SK-N-SH (cell line): Measurements from ENCODE around the gene CHRNB2. TPM values are rescaled to one million over a fixed set of nuclear protein-coding genes. Genes with fewer than 3 reads are reported as not detected.

Experiments
- CTCF ChIA-PET: fragments of 300-600, 350-600 bp; formaldehyde crosslinking; extraction: SDS; loops from one replicate; lab custom pipeline; 2021; lab: Yijun Ruan, JAX
- POLR2A ChIA-PET: fragments of 350-600 bp; sonication (Branson Sonifier 250); formaldehyde crosslinking; extraction: SDS; loops from one replicate; lab custom pipeline; 2020; ENCODE audit warnings: antibody characterized with exemption, inconsistent platforms; lab: Yijun Ruan, JAX
- DNase-seq: peaks from one replicate; pipeline ENCODE4 v3.0.0; 2012
- H2AFZ ChIP-seq: fragments of 200-600 bp; sonication (generic); 2 replicates; pipeline ENCODE4 v1.8.1; 2016; ENCODE audit warnings: antibody characterized with exemption, mild to moderate bottlenecking, low read depth
- H3F3A ChIP-seq: fragments of 200-600 bp; sonication (generic); replicated peaks from 2 replicates; pipeline ENCODE3; 2016; ENCODE audit warnings: antibody characterized with exemption, mild to moderate bottlenecking; ENCODE audit not compliant: insufficient read depth
- H3K27ac ChIP-seq, 2 experiments: fragments of 200-500 bp in 1 of 2; fragments of 200-600 bp in 1 of 2; sonication (Bioruptor generic) in 1 of 2; sonication (generic), shearing (Covaris generic) in 1 of 2; 2 replicates each; pipeline versions ENCODE4 v1.5.1 to v1.6.1; 2014 to 2016; ENCODE audit warnings: low read depth in 2 of 2, inconsistent platforms in 1 of 2, low read length in 1 of 2, mild to moderate bottlenecking in 1 of 2, mixed read lengths in 1 of 2
- H3K27me3 ChIP-seq: fragments of 200-600 bp; sonication (generic), shearing (Covaris generic); 2 replicates; pipeline ENCODE4 v1.6.1; 2016; ENCODE audit warnings: mixed run types; ENCODE audit not compliant: insufficient read depth
- H3K36me3 ChIP-seq, 2 experiments: fragments of 200-500 bp in 1 of 2; fragments of 200-600 bp in 1 of 2; sonication (Bioruptor generic) in 1 of 2; sonication (generic) in 1 of 2; replicated peaks in 1 of 2; 2 replicates each; pipeline versions ENCODE3 to v1.5.1; 2014 to 2016; ENCODE audit warnings: low read length in 1 of 2, mild to moderate bottlenecking in 1 of 2; ENCODE audit not compliant: insufficient read depth in 2 of 2, control insufficient read depth in 1 of 2
- H3K4me1 ChIP-seq, 2 experiments: fragments of 200-500 bp in 1 of 2; fragments of 200-600 bp in 1 of 2; sonication (Bioruptor generic) in 1 of 2; sonication (generic), shearing (Covaris generic) in 1 of 2; 2 replicates each; pipeline versions ENCODE4 v1.5.1 to v1.6.1; 2014 to 2016; ENCODE audit warnings: low read depth in 1 of 2, low read length in 1 of 2, mixed run types in 1 of 2; ENCODE audit not compliant: insufficient read depth in 2 of 2, control insufficient read depth in 1 of 2
- H3K4me2 ChIP-seq: fragments of 200-600 bp; sonication (generic), shearing (Covaris generic); 2 replicates; pipeline ENCODE4 v1.6.1; 2017; ENCODE audit warnings: mixed run types
- H3K4me3 ChIP-seq, 2 experiments: fragments of 200-500 bp in 1 of 2; fragments of 200-600 bp in 1 of 2; sonication (Bioruptor generic) in 1 of 2; sonication (generic), shearing (Covaris generic) in 1 of 2; 2 replicates each; pipeline versions ENCODE4 v1.5.1 to v1.8.1; 2014 to 2016; ENCODE audit warnings: low read depth in 2 of 2, inconsistent platforms in 1 of 2, low read length in 1 of 2, mild to moderate bottlenecking in 1 of 2, mixed read lengths in 1 of 2, moderate library complexity in 1 of 2
- H3K79me2 ChIP-seq: fragments of 200-600 bp; sonication (generic); 2 replicates; pipeline ENCODE4 v1.8.1; 2017; ENCODE audit warnings: mild to moderate bottlenecking; ENCODE audit not compliant: insufficient read depth
- H3K9ac ChIP-seq: fragments of 200-600 bp; sonication (generic); 2 replicates; pipeline ENCODE4 v1.6.1; 2017; ENCODE audit warnings: mixed run types
- H3K9me2 ChIP-seq: fragments of 200-600 bp; sonication (generic); 2 replicates; pipeline ENCODE4 v1.6.1; 2017; ENCODE audit warnings: mixed run types
- H3K9me3 ChIP-seq: fragments of 200-600 bp; sonication (generic); 2 replicates; pipeline ENCODE4 v1.6.1; 2017; ENCODE audit warnings: mixed run types, mild to moderate bottlenecking, moderate library complexity
- H4K20me1 ChIP-seq: fragments of 200-600 bp; sonication (generic); 2 replicates; pipeline ENCODE4 v1.6.1; 2017; ENCODE audit warnings: mild to moderate bottlenecking, mixed run types; ENCODE audit not compliant: insufficient read depth
- EP300 ChIP-seq, 2 experiments: IDR thresholded peaks; 2 replicates each; pipeline versions ENCODE4 v1.4.0 to v1.6.1; 2012; ENCODE audit warnings: borderline replicate concordance in 1 of 2, low read depth in 1 of 2, low read length in 1 of 2
- EZH2phosphoT487 ChIP-seq: fragments of 200-600 bp; sonication (generic); IDR thresholded peaks from 2 replicates; pipeline ENCODE4 v1.6.1; 2017; ENCODE audit warnings: low read depth, mixed run types, mild to moderate bottlenecking, antibody characterized with exemption, moderate library complexity, borderline replicate concordance
- FOXM1 ChIP-seq: IDR thresholded peaks from 2 replicates; pipeline ENCODE4 v1.4.0; 2012; ENCODE audit warnings: low read depth, mild to moderate bottlenecking
- GATA2 ChIP-seq: sonication (generic); formaldehyde crosslinking; IDR thresholded peaks from 2 replicates; pipeline ENCODE4 v1.5.0; 2020; ENCODE audit warnings: mild to moderate bottlenecking, missing genetic modification reagents
- MXI1 ChIP-seq: IDR thresholded peaks from 2 replicates; pipeline ENCODE4 v1.6.1; 2012; ENCODE audit warnings: mild to moderate bottlenecking, low read depth, low read length, improper control_type of control experiment
- NFIC ChIP-seq: IDR thresholded peaks from 2 replicates; pipeline ENCODE4 v1.4.0; 2012; ENCODE audit warnings: borderline replicate concordance
- NRF1 ChIP-seq: IDR thresholded peaks from 2 replicates; pipeline ENCODE4 v1.6.1; 2012; ENCODE audit warnings: low read depth, mild to moderate bottlenecking, low read length
- RAD21 ChIP-seq: IDR thresholded peaks from 2 replicates; pipeline ENCODE4 v1.6.1; 2012; ENCODE audit warnings: mild to moderate bottlenecking, low read length
- REST ChIP-seq: IDR thresholded peaks from 2 replicates; pipeline ENCODE4 v1.6.1; 2012; ENCODE audit warnings: mild to moderate bottlenecking, low read depth, low read length, moderate library complexity
- SMC3 ChIP-seq: IDR thresholded peaks from 2 replicates; pipeline ENCODE4 v1.6.1; 2012; ENCODE audit warnings: low read depth, low read length, improper control_type of control experiment
- USF2 ChIP-seq: fragments of 150-350 bp; IDR thresholded peaks from 2 replicates; pipeline ENCODE4 v1.6.1; 2017; ENCODE audit warnings: antibody characterized with exemption, low read length, low read depth, borderline replicate concordance
- WGBS: methylation state at CpG from one replicate; pipeline ENCODE4 v1.1.6; 2017; ENCODE audit warnings: low lambda C conversion rate; 5-methylcytosine and 5-hydroxymethylcytosine counted together
- polyA plus RNA-seq, 3 experiments: library from polyadenylated mRNA; depleted of rRNA; stranded (reverse); fragments of >200 nt; gene quantifications; 2 replicates each; pipeline ENCODE4 v1.2.3, GENCODE V29; 2012
- TF ChIP-seq, protein P1 (sequence below): IDR thresholded peaks from 2 replicates; pipeline ENCODE4 v1.4.0; 2012; ENCODE audit warnings: low read depth
- TF ChIP-seq, protein P2 (sequence below): fragments of 150-350 bp; IDR thresholded peaks from 2 replicates; pipeline ENCODE4 v1.6.1; 2016; ENCODE audit warnings: mild to moderate bottlenecking, low read depth, low read length

CHRNB2 gene
- polyA plus RNA-seq, 1 of the 3 experiments (the other 2 are of a cell fraction), result 0.64 TPM

GRCh38 chr1:154619181-154619948, 51.8 kb downstream of the CHRNB2 start (continued):
- TF ChIP-seq REST (no peak), FOXM1 (no peak), GATA2 (CRISPR knock-in tag) (no peak), SMC3 (no peak), RAD21 (no peak)
- TF ChIP-seq, protein P1, sequence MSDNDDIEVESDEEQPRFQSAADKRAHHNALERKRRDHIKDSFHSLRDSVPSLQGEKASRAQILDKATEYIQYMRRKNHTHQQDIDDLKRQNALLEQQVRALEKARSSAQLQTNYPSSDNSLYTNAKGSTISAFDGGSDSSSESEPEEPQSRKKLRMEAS, result no peak
- TF ChIP-seq, protein P2, sequence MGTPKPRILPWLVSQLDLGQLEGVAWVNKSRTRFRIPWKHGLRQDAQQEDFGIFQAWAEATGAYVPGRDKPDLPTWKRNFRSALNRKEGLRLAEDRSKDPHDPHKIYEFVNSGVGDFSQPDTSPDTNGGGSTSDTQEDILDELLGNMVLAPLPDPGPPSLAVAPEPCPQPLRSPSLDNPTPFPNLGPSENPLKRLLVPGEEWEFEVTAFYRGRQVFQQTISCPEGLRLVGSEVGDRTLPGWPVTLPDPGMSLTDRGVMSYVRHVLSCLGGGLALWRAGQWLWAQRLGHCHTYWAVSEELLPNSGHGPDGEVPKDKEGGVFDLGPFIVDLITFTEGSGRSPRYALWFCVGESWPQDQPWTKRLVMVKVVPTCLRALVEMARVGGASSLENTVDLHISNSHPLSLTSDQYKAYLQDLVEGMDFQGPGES, result no peak

- H3K27ac ChIP-seq, result no peak overlapping the region
- no peaks in the 10 kb centered on the region for H3K9me3 ChIP-seq
- peaks cover 36% of the 10 kb centered on the region for H4K20me1 ChIP-seq
- peaks cover 15% of the 10 kb centered on the region for H3F3A ChIP-seq
- no peak overlapping the region for H3K4me2 ChIP-seq
- H3K4me3 ChIP-seq, result no peak overlapping the region
- no peak for DNase-seq
- H3K36me3 ChIP-seq, result peaks cover 15 to 29% of the 10 kb centered on the region in 2 experiments
- ChIA-PET CTCF (interaction anchor here (0.6 to 0.8 kb wide), 2 partner anchors 141 to 550 kb away, joined by 3 read pairs; no protein-coding TSS in a partner anchor), POLR2A (no interaction called here)
- WGBS, result 91% methylated on average over 3 of the region's 3 CpGs
- peaks cover 0 to 8% of the 10 kb centered on the region in 2 experiments; a peak in 1 of 4 replicates for H3K4me1 ChIP-seq
- peaks cover 96% of the 10 kb centered on the region for H3K79me2 ChIP-seq
- H3K9ac ChIP-seq, result no peak overlapping the region
- H3K27me3 ChIP-seq, result no peaks in the 10 kb centered on the region
- H2AFZ ChIP-seq, result no peak overlapping the region
- no peaks in the 10 kb centered on the region for H3K9me2 ChIP-seq
- no peak for TF ChIP-seq EZH2phosphoT487
- TF ChIP-seq NRF1, result no peak
- TF ChIP-seq USF2, result no peak
- no peak for TF ChIP-seq MXI1
- TF ChIP-seq RAD21, result no peak
- no peak for TF ChIP-seq GATA2 (CRISPR knock-in tag)
- no peak for TF ChIP-seq NFIC
- TF ChIP-seq SMC3, result no peak
- no peak for TF ChIP-seq REST
- TF ChIP-seq EP300 (IDR thresholded peaks at IDR 0.05; ENCODE audit: borderline replicate concordance in 1 of 2, low read depth in 1 of 2, low read length in 1 of 2), result no peak
- TF ChIP-seq, all 33 proteins: peak for 0
Observed at GRCh38 chr1:154620751-154621150, 53.2 kb downstream of the CHRNB2 start.
